Measurements from ENCODE around the gene ZNF570. TPM values are rescaled to one million over a fixed set of nuclear protein-coding genes. Genes with fewer than 3 reads are reported as not detected.

Gene ZNF570
- total RNA-seq, 1 experiment from 2014 or later, result 2.9 TPM

- Mint-ChIP-seq H3K4me1 (ENCODE audit: low read depth, unreplicated experiment) (no peaks in the 10 kb centered on the region), H3K9me3 (ENCODE audit: low read depth, unreplicated experiment) (peaks cover 14% of the 10 kb centered on the region), H3K27me3 (ENCODE audit: unreplicated experiment) (no peaks in the 10 kb centered on the region), H3K4me3 (ENCODE audit: low read depth, unreplicated experiment) (peak within 1 kb of the TSS; percentile 95), H3K36me3 (ENCODE audit: insufficient read depth, unreplicated experiment) (peaks cover 28% of the 10 kb centered on the region), H3K27ac (ENCODE audit: unreplicated experiment) (peak within 1 kb of the TSS; percentile 89)
- CTCF ChIA-PET, result interaction anchor here (0.9 kb wide), 1 partner anchor 128 kb away, joined by 5 read pairs; the partner anchor contains the start of genes ZNF540 and ZNF571
- intact Hi-C loops (cut with micrococcal nuclease; ENCODE audit: unreplicated experiment), result loop anchor here (2.0 kb wide), 1 partner anchor 128 kb away; the partner anchor contains the start of genes ZNF540 and ZNF571
- no peak for TF ChIP-seq CTCF (IDR thresholded peaks at IDR 0.05; ENCODE audit: unreplicated experiment)
- peak; percentile 85 for DNase-seq
- no TSS peak for BruUV-seq (replicated peaks)
Observed at GRCh38 chr19:37466798-37467607, 2.2 kb upstream of the ZNF570 start, which contains the start of gene ZNF569. TSS of gene ZNF569 (minus strand) at chr19:37467444. CDS start at chr19:37444921, 22,523 bp downstream.

- BruUV-seq (replicated peaks), result no TSS peak
- no peak for DNase-seq
- H3K27ac Mint-ChIP-seq (ENCODE audit: unreplicated experiment), result peak overlapping the region; percentile 89
- no peaks in the 10 kb centered on the region for H3K4me1 Mint-ChIP-seq (ENCODE audit: low read depth, unreplicated experiment)
- peaks cover 14% of the 10 kb centered on the region for H3K9me3 Mint-ChIP-seq (ENCODE audit: low read depth, unreplicated experiment)
- no peak for TF ChIP-seq CTCF (IDR thresholded peaks at IDR 0.05; ENCODE audit: unreplicated experiment)
- CTCF ChIA-PET, result interaction anchor here (0.9 kb wide), 1 partner anchor 127 kb away, joined by 5 read pairs; the partner anchor contains the start of genes ZNF540 and ZNF571
- intact Hi-C loops (cut with micrococcal nuclease; ENCODE audit: unreplicated experiment), result loop anchor here (2.0 kb wide), 1 partner anchor 127 kb away; the partner anchor contains the start of genes ZNF540 and ZNF571
- peaks cover 28% of the 10 kb centered on the region for H3K36me3 Mint-ChIP-seq (ENCODE audit: insufficient read depth, unreplicated experiment)
- H3K4me3 Mint-ChIP-seq (ENCODE audit: low read depth, unreplicated experiment), result peak overlapping the region; percentile 95
- H3K27me3 Mint-ChIP-seq (ENCODE audit: unreplicated experiment), result no peaks in the 10 kb centered on the region
Observed at GRCh38 chr19:37467608-37468090, 1.5 kb upstream of the ZNF570 start.

GRCh38 chr19:37470216-37470615 is 1.1 kb downstream of the ZNF570 start:
- no peak for TF ChIP-seq CTCF (IDR thresholded peaks at IDR 0.05; ENCODE audit: unreplicated experiment)
- Mint-ChIP-seq H3K36me3 (ENCODE audit: insufficient read depth, unreplicated experiment) (peaks cover 28% of the 10 kb centered on the region), H3K27ac (ENCODE audit: unreplicated experiment) (no peak overlapping the region), H3K4me3 (ENCODE audit: low read depth, unreplicated experiment) (peak overlapping the region; percentile 92), H3K9me3 (ENCODE audit: low read depth, unreplicated experiment) (peaks cover 7% of the 10 kb centered on the region), H3K27me3 (ENCODE audit: unreplicated experiment) (no peaks in the 10 kb centered on the region), H3K4me1 (ENCODE audit: low read depth, unreplicated experiment) (no peaks in the 10 kb centered on the region)
- CTCF ChIA-PET, result interaction anchor here (0.7 kb wide), 1 partner anchor 124 kb away, joined by 4 read pairs; the partner anchor contains the start of genes ZNF540 and ZNF571
- no peak for DNase-seq
- TSS peak; percentile 33 for BruUV-seq (replicated peaks)
- intact Hi-C loops (cut with micrococcal nuclease; ENCODE audit: unreplicated experiment), result no loop called here

GRCh38 chr19:37472165-37472564 is 3.0 kb downstream of the ZNF570 start:
- no peak for DNase-seq
- CTCF ChIA-PET, result no interaction called here
- Mint-ChIP-seq H3K36me3 (ENCODE audit: insufficient read depth, unreplicated experiment) (peaks cover 20% of the 10 kb centered on the region), H3K4me3 (ENCODE audit: low read depth, unreplicated experiment) (no peak overlapping the region), H3K4me1 (ENCODE audit: low read depth, unreplicated experiment) (no peaks in the 10 kb centered on the region), H3K9me3 (ENCODE audit: low read depth, unreplicated experiment) (peaks cover 17% of the 10 kb centered on the region), H3K27ac (ENCODE audit: unreplicated experiment) (no peak overlapping the region), H3K27me3 (ENCODE audit: unreplicated experiment) (no peaks in the 10 kb centered on the region)
- no TSS peak for BruUV-seq (replicated peaks)
- intact Hi-C loops (cut with micrococcal nuclease; ENCODE audit: unreplicated experiment), result no loop called here
- no peak for TF ChIP-seq CTCF (IDR thresholded peaks at IDR 0.05; ENCODE audit: unreplicated experiment)

Measured in Calu3 (cell line).